Right lobe of liver (tissue), 6 donors: ENCODE data around the gene SSUH2. TPM values are rescaled to one million over a fixed set of nuclear protein-coding genes. Genes with fewer than 3 reads are reported as not detected.

Experiments
- ATAC-seq, 4 donors: fragments of 200-7000 bp; cut with Tn5 transposase; one replicate each; pipeline ENCODE4 v1.9.1; 2020; ENCODE audit warnings: mild to moderate bottlenecking in 4 of 4, moderate library complexity in 4 of 4
- DNase-seq, 3 donors: peaks; one replicate each; pipeline ENCODE4 v3.0.0-alpha.2; 2020
- H3K27ac ChIP-seq, 3 donors: fragments of 200-600 bp; one replicate each; pipeline ENCODE4 v1.8.0; 2022
- H3K27me3 ChIP-seq, 2 donors: fragments of 200-600 bp; one replicate each; pipeline ENCODE4 v1.8.0; 2022
- H3K36me3 ChIP-seq, 4 donors: fragments of 200-600 bp; sonication (generic) in 1 of 4; one replicate each; pipeline versions ENCODE4 v1.5.1 to v1.8.0; 2017 to 2022; ENCODE audit warnings: control low read depth in 1 of 4
- H3K4me1 ChIP-seq, 4 donors: fragments of 200-600 bp; sonication (generic) in 1 of 4; one replicate each; pipeline versions ENCODE4 v1.5.1 to v1.8.0; 2017 to 2022; ENCODE audit warnings: control low read depth in 1 of 4
- H3K4me3 ChIP-seq, 3 donors: fragments of 200-600 bp; one replicate each; pipeline ENCODE4 v1.8.0; 2022
- H3K9me3 ChIP-seq, 4 donors: fragments of 200-600 bp; sonication (generic) in 1 of 4; one replicate each; pipeline versions ENCODE4 v1.5.1 to v1.8.0; 2017 to 2022; ENCODE audit warnings: control low read depth in 1 of 4
- POLR2A ChIP-seq: fragments of 450-650 bp; IDR thresholded peaks from one replicate; pipeline ENCODE4 v1.6.1; 2017; ENCODE audit warnings: antibody characterized with exemption, mild to moderate bottlenecking
- WGBS: methylation state at CpG from one replicate; pipeline ENCODE4 v1.1.6; 2018; ENCODE audit warnings: low coverage, low lambda C conversion rate; ENCODE audit not compliant: insufficient coverage; ENCODE audit errors: missing lambda C conversion rate; 5-methylcytosine and 5-hydroxymethylcytosine counted together
- intact Hi-C, 2 donors: fragments of 100-400 bp; cut with DNase I; formaldehyde crosslinking; loops; one replicate each; pipeline versions ENCODE4 v1.11.2 to v1.14.1; 2022
- total RNA-seq, 6 experiments: library from RNA; depleted of rRNA in 2 of 6; stranded (reverse); fragments of >200 nt in 2 of 6; fragmentation: NEBNext Ultra II Directional in 3 of 6; extraction: Animal tissue kit (Norgen Biotek cat#: 25700) in 3 of 6; gene quantifications; one replicate each; pipeline versions ENCODE4 v1.1.0 to v1.2.4, GENCODE V29; 2016 to 2023
- TF ChIP-seq, protein P1 (sequence below), 4 donors: fragments of 200-600 bp in 3 of 4; fragments of 450-650 bp in 1 of 4; IDR thresholded peaks; one replicate each; pipeline versions ENCODE4 v1.5.1 to v1.8.0; 2016 to 2022; ENCODE audit warnings: antibody characterized with exemption in 4 of 4, mild to moderate bottlenecking in 2 of 4
- donor health status: DM: no; HTN: yes; CAD: no.
- donor health status: DM: no; HTN: no; CAD: no.
- donor health status: DM: no; HTN: no; CAD: no.
- donor health status: DM: no; HTN: yes; CAD: no.
- donor health status: DM: no; HTN: yes; CAD: no.

The SSUH2 gene
- total RNA-seq, 6 experiments from 2014 or later, result 0.09 to 2.0 (median 1.1) TPM; not detected in 1

DNA sequence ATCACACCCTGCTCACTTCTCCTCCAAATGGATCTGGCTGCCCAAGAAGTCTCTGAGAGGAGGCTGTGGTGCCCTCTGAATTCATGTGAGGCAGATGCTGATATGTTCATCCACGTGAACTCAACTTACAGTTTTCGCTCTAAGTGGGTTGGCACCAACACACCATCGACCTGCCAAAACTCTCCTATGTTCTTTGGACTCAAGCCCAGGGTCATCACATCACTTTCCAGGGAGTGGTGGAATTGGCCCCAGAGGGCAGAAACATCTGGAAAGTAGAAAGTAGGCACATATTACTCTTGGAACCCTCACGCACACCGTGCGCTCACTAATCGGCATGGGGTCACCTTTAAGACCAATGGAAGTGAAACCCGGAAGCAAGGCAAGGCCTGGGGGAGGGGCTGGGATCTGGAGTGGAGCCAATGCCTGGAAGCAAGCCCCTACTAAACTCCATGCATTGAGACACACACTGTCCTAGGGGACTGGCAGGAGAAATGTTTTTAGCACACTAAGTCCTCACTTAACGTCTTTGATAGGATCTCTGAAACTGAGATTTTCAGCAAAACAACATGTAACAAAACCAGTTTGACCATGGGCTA, 41.4 kb downstream of the SSUH2 start:
- 41% methylated on average over 7 of the region's 9 CpGs for WGBS
- H3K27ac ChIP-seq, result no peak overlapping the region
- no peak overlapping the region for H3K4me3 ChIP-seq
- TF ChIP-seq POLR2A, result no peak
- TF ChIP-seq, protein P1, sequence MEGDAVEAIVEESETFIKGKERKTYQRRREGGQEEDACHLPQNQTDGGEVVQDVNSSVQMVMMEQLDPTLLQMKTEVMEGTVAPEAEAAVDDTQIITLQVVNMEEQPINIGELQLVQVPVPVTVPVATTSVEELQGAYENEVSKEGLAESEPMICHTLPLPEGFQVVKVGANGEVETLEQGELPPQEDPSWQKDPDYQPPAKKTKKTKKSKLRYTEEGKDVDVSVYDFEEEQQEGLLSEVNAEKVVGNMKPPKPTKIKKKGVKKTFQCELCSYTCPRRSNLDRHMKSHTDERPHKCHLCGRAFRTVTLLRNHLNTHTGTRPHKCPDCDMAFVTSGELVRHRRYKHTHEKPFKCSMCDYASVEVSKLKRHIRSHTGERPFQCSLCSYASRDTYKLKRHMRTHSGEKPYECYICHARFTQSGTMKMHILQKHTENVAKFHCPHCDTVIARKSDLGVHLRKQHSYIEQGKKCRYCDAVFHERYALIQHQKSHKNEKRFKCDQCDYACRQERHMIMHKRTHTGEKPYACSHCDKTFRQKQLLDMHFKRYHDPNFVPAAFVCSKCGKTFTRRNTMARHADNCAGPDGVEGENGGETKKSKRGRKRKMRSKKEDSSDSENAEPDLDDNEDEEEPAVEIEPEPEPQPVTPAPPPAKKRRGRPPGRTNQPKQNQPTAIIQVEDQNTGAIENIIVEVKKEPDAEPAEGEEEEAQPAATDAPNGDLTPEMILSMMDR (IDR thresholded peaks at IDR 0.05), result no peak
- no peaks in the 10 kb centered on the region for H3K9me3 ChIP-seq
- ATAC-seq, result peak; percentile 34 to 72 (median 65)
- intact Hi-C loops, result no loop called here
- peaks cover 0 to 7% (median 0%) of the 10 kb centered on the region in 4 donors for H3K4me1 ChIP-seq
- no peaks in the 10 kb centered on the region for H3K27me3 ChIP-seq
- no peak for DNase-seq
- no peaks in the 10 kb centered on the region for H3K36me3 ChIP-seq

DNA sequence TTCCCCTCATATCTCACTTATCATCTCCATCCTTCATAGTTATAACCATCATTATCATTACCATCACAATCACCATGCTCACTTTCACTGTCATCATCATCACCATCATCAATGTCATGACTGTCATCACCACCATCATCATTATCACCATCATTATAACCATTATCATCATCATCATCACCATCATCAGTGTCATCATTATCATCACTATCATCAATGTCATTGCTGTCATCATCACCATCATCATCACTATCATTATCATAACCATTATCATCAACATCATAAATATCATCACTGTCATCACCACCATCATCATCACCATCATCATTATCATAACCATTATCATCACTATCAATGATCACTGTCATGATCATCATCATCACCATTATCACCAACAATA, 44.1 kb downstream of the SSUH2 start:
- no peak for ATAC-seq
- Histone ChIP-seq H3K27me3 (no peaks in the 10 kb centered on the region), H3K4me1 (peaks cover 0 to 7% (median 0%) of the 10 kb centered on the region in 4 donors), H3K9me3 (no peaks in the 10 kb centered on the region), H3K36me3 (no peaks in the 10 kb centered on the region), H3K4me3 (no peak overlapping the region), H3K27ac (no peak overlapping the region)
- DNase-seq, result no peak
- no peak for TF ChIP-seq POLR2A
- TF ChIP-seq, protein P1 (IDR thresholded peaks at IDR 0.05), result no peak
- intact Hi-C loops, result no loop called here

DNA sequence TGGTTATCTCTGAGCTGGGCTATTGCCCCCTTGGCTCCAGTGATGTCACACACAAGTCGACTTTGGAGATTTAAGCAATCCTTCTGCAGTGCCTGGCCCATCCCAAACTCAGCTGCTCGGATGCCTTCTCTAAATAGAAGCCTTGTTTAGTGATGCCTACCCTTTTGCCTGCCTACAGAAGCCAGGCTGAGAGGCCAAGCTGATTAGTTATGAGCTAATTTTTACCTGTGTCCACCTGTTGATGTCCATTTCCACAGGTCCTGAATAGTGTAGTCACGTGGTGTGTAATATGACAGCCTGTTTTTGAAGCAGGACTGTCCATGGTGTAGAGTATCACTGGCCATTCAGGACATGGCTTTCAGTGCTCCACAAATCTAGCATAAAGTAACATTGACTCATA, 45.5 kb downstream of the SSUH2 start:
- Histone ChIP-seq H3K4me3 (no peak overlapping the region), H3K4me1 (peaks cover 0 to 7% (median 0%) of the 10 kb centered on the region in 4 donors), H3K9me3 (no peaks in the 10 kb centered on the region), H3K27me3 (no peaks in the 10 kb centered on the region), H3K27ac (no peak overlapping the region), H3K36me3 (no peaks in the 10 kb centered on the region)
- TF ChIP-seq, protein P1 (IDR thresholded peaks at IDR 0.05), result no peak
- no peak for TF ChIP-seq POLR2A
- no peak for ATAC-seq
- DNase-seq, result no peak
- 53% methylated on average over 3 of the region's 3 CpGs for WGBS
- intact Hi-C loops, result no loop called here

DNA sequence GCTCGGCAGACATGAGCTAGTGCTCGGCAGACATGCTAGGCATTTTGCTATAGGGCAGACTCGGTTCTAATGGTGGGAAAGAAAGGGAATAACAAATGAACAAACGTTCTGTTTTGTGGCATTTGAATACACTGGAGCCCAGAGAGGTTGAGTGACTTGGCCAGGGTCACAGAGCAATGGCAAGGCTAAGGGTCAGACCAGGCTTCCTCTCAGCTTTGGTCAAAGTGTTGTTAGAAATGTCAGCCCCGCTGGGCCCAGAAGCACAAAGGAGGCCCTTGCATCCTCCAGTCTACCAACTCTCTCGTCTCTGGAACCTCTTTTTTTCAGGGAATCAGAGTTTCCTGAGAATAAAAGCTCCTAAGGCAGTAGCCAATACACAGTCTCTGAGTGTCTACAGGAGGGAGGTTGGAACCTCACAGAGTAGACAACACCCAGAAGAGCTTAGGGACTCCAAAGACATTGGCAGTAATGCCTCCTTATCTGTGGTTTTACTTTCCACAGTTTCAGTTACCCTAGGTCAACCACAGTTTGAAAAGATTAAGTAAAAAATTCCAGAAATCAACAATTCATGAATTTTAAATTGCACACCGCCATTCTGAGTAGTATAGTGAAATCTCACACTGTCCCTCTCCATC, 47.3 kb downstream of the SSUH2 start:
- 54% methylated on average over 2 of the region's 7 CpGs for WGBS
- Histone ChIP-seq H3K9me3 (no peaks in the 10 kb centered on the region), H3K27me3 (no peaks in the 10 kb centered on the region), H3K27ac (no peak overlapping the region), H3K36me3 (no peaks in the 10 kb centered on the region), H3K4me1 (peaks cover 0 to 3% (median 0%) of the 10 kb centered on the region in 4 donors), H3K4me3 (no peak overlapping the region)
- ATAC-seq (no peak), DNase-seq (no peak)
- no peak for TF ChIP-seq POLR2A
- TF ChIP-seq, protein P1 (IDR thresholded peaks at IDR 0.05), result no peak
- intact Hi-C loops, result no loop called here
